Measurements from ENCODE around the gene DSCAM.

Gene DSCAM

GRCh38 chr21:40587736-40588346, 259.1 kb downstream of the DSCAM start:
- no peak overlapping the region for H3K4me3 ChIP-seq (ENCODE audit: low read depth, low read length)
- peaks cover 4% of the 10 kb centered on the region for H3K4me1 ChIP-seq (ENCODE audit: control insufficient read depth, insufficient read depth, low read length)
- no peak overlapping the region for H3K9ac ChIP-seq (ENCODE audit: low read depth, low read length)
- H3K27me3 ChIP-seq (ENCODE audit: control insufficient read depth, insufficient read depth, low read length): no peaks in the 10 kb centered on the region
- H3K9me3 ChIP-seq (ENCODE audit: control insufficient read depth, insufficient read depth, low read length): no peaks in the 10 kb centered on the region
- H3K36me3 ChIP-seq (ENCODE audit: control insufficient read depth, insufficient read depth, low read length): no peaks in the 10 kb centered on the region

DNA sequence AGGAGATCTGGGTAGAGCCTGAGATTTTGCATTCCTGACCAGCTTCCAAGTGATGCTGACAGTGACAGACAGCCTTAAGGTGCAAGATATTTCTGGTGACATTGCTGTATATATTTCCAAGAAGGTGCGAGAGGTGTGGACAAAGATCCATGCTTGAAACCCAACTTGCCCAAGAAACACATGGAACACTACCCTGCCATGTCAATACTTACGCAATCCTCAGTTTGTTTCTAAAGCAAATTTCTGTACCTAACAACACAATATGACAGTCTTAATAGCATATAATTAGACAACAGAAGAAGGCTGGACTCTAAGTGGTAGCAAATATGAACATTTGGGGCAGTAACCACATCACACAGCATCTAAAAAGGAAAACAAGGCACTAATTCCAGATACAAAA, 260.4 kb downstream of the DSCAM start:
- H3K36me3 ChIP-seq (ENCODE audit: control insufficient read depth, insufficient read depth, low read length): no peaks in the 10 kb centered on the region
- H3K9me3 ChIP-seq (ENCODE audit: control insufficient read depth, insufficient read depth, low read length): no peaks in the 10 kb centered on the region
- no peaks in the 10 kb centered on the region for H3K27me3 ChIP-seq (ENCODE audit: control insufficient read depth, insufficient read depth, low read length)
- no peak overlapping the region for H3K9ac ChIP-seq (ENCODE audit: low read depth, low read length)
- no peak overlapping the region for H3K4me3 ChIP-seq (ENCODE audit: low read depth, low read length)
- peaks cover 4% of the 10 kb centered on the region for H3K4me1 ChIP-seq (ENCODE audit: control insufficient read depth, insufficient read depth, low read length)

DNA sequence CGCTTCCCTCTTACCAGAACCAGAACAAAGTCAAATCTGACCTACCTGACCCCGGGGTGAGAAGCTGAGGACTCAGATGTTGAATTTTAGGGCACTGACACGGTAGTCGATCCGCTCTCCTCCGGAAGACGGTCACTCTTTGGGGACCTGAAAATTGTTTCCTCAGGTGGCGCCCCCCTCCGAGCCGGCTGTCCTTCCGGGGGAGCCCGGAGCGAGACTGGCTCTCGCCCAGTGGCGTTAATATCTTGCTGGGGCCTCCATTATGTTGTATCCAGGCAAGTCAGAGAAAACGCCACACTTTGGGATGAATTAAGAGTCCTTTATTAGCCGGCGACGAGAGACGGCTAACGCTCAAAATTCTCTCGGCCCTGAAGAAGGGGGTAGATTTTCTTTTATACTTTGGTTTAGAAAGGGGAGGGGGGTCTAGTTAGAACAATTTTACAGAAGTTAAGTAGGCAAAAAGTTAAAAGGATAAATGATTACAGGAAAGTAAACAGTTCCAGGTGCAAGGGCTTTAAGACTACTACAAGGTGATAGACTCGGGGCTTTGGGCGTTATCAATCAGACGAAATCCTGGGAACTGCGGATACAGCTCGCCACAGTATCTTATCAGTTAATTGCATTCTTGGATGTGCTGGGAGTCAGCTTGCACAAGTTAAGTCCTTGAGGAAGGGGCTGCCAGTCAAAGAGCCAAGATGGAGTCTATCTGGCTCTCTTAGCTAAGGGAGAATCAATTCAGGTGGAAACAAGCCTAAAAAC, 269.5 kb downstream of the DSCAM start:
- Histone ChIP-seq H3K4me3 (ENCODE audit: low read depth, low read length) (no peak overlapping the region), H3K9me3 (ENCODE audit: control insufficient read depth, insufficient read depth, low read length) (no peaks in the 10 kb centered on the region), H3K36me3 (ENCODE audit: control insufficient read depth, insufficient read depth, low read length) (no peaks in the 10 kb centered on the region), H3K4me1 (ENCODE audit: control insufficient read depth, insufficient read depth, low read length) (peaks cover 5% of the 10 kb centered on the region), H3K27me3 (ENCODE audit: control insufficient read depth, insufficient read depth, low read length) (no peaks in the 10 kb centered on the region), H3K9ac (ENCODE audit: low read depth, low read length) (no peak overlapping the region)

GRCh38 chr21:40575976-40576375, 271.0 kb downstream of the DSCAM start:
- Histone ChIP-seq H3K27me3 (ENCODE audit: control insufficient read depth, insufficient read depth, low read length) (no peaks in the 10 kb centered on the region), H3K36me3 (ENCODE audit: control insufficient read depth, insufficient read depth, low read length) (no peaks in the 10 kb centered on the region), H3K9ac (ENCODE audit: low read depth, low read length) (no peak overlapping the region), H3K9me3 (ENCODE audit: control insufficient read depth, insufficient read depth, low read length) (no peaks in the 10 kb centered on the region), H3K4me1 (ENCODE audit: control insufficient read depth, insufficient read depth, low read length) (peaks cover 5% of the 10 kb centered on the region), H3K4me3 (ENCODE audit: low read depth, low read length) (no peak overlapping the region)

DNA sequence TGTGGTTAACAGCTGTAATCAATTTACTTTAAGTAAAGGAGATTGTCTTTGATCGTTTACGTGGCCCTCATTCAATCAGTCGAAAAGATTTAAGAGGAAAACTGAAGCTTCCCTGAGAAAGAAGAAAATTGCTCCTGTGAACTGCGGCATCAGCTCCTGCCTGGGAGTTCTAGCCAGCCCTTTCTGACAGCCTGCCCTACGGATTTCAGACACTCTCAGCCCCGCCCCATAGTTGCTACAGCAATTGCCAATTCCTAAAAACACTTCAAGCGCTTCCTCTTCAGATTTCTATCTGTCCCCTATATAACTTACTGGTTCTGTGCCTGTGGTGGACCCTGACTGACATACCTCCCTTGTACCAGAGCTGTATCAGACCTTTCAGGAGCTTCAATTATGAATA, 277.6 kb downstream of the DSCAM start:
- Histone ChIP-seq H3K4me3 (ENCODE audit: low read depth, low read length) (no peak overlapping the region), H3K27me3 (ENCODE audit: control insufficient read depth, insufficient read depth, low read length) (no peaks in the 10 kb centered on the region), H3K9ac (ENCODE audit: low read depth, low read length) (no peak overlapping the region), H3K36me3 (ENCODE audit: control insufficient read depth, insufficient read depth, low read length) (no peaks in the 10 kb centered on the region), H3K9me3 (ENCODE audit: control insufficient read depth, insufficient read depth, low read length) (no peaks in the 10 kb centered on the region), H3K4me1 (ENCODE audit: control insufficient read depth, insufficient read depth, low read length) (no peaks in the 10 kb centered on the region)

DNA sequence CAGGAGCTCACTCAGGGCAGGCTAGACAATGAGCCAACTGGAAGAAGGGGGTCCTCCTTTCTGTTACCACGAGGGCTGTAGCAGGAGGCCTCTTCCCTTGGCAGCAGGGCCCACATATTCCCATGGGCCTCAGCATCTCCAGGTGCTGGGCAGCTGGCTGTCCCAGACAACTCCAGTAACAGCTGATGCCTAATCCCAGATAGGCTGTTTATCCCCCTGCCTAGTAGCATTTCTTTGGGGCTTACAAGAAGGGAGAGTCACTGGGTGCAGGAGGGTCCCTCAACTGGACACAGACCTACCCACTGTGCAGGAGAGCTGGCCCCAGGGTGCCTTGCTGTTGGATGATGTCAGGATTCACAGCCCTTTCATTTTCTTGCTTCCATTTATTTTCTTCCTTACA, 278.2 kb downstream of the DSCAM start:
- Histone ChIP-seq H3K9me3 (ENCODE audit: control insufficient read depth, insufficient read depth, low read length) (no peaks in the 10 kb centered on the region), H3K9ac (ENCODE audit: low read depth, low read length) (no peak overlapping the region), H3K27me3 (ENCODE audit: control insufficient read depth, insufficient read depth, low read length) (no peaks in the 10 kb centered on the region), H3K36me3 (ENCODE audit: control insufficient read depth, insufficient read depth, low read length) (no peaks in the 10 kb centered on the region), H3K4me1 (ENCODE audit: control insufficient read depth, insufficient read depth, low read length) (no peaks in the 10 kb centered on the region), H3K4me3 (ENCODE audit: low read depth, low read length) (no peak overlapping the region)

GRCh38 chr21:40567501-40567900, 279.5 kb downstream of the DSCAM start:
- H3K9me3 ChIP-seq (ENCODE audit: control insufficient read depth, insufficient read depth, low read length): no peaks in the 10 kb centered on the region
- H3K36me3 ChIP-seq (ENCODE audit: control insufficient read depth, insufficient read depth, low read length): no peaks in the 10 kb centered on the region

GRCh38 chr21:40566486-40566885, 280.5 kb downstream of the DSCAM start:
- no peaks in the 10 kb centered on the region for H3K4me1 ChIP-seq (ENCODE audit: control insufficient read depth, insufficient read depth, low read length)
- H3K9me3 ChIP-seq (ENCODE audit: control insufficient read depth, insufficient read depth, low read length): no peaks in the 10 kb centered on the region
- no peak overlapping the region for H3K9ac ChIP-seq (ENCODE audit: low read depth, low read length)
- no peaks in the 10 kb centered on the region for H3K36me3 ChIP-seq (ENCODE audit: control insufficient read depth, insufficient read depth, low read length)
- no peaks in the 10 kb centered on the region for H3K27me3 ChIP-seq (ENCODE audit: control insufficient read depth, insufficient read depth, low read length)
- no peak overlapping the region for H3K4me3 ChIP-seq (ENCODE audit: low read depth, low read length)

More at GRCh38 chr21:40567501-40567900, 279.5 kb downstream of the DSCAM start:
- Histone ChIP-seq H3K9ac (ENCODE audit: low read depth, low read length) (no peak overlapping the region), H3K4me1 (ENCODE audit: control insufficient read depth, insufficient read depth, low read length) (no peaks in the 10 kb centered on the region), H3K4me3 (ENCODE audit: low read depth, low read length) (no peak overlapping the region), H3K27me3 (ENCODE audit: control insufficient read depth, insufficient read depth, low read length) (no peaks in the 10 kb centered on the region)

DNA sequence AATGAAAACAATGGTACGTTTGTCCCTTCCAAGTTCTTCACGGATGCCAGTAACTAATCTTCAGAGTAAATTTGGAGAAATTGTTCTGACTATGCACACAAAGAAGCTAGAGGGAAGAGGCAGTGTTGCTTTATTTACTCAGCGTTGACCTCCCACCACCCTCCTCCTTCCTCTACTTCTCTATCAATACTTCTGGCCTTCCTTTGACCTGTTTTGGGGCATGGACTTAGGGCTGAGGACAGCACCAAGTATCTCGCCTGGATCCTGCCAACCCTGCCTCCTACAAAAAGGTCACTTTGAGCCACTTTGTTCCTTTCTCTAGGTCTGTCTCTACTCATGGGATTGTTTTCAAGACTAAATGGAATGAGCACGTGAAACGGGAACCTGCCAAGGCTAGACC, 282.6 kb downstream of the DSCAM start:
- no peak overlapping the region for H3K9ac ChIP-seq (ENCODE audit: low read depth, low read length)
- no peak overlapping the region for H3K4me3 ChIP-seq (ENCODE audit: low read depth, low read length)
- no peaks in the 10 kb centered on the region for H3K9me3 ChIP-seq (ENCODE audit: control insufficient read depth, insufficient read depth, low read length)
- H3K4me1 ChIP-seq (ENCODE audit: control insufficient read depth, insufficient read depth, low read length): no peaks in the 10 kb centered on the region
- H3K27me3 ChIP-seq (ENCODE audit: control insufficient read depth, insufficient read depth, low read length): no peaks in the 10 kb centered on the region
- H3K36me3 ChIP-seq (ENCODE audit: control insufficient read depth, insufficient read depth, low read length): no peaks in the 10 kb centered on the region

- no peak overlapping the region for H3K9ac ChIP-seq (ENCODE audit: low read depth, low read length)
- no peaks in the 10 kb centered on the region for H3K4me1 ChIP-seq (ENCODE audit: control insufficient read depth, insufficient read depth, low read length)
- no peaks in the 10 kb centered on the region for H3K27me3 ChIP-seq (ENCODE audit: control insufficient read depth, insufficient read depth, low read length)
Measured at GRCh38 chr21:40563900-40564299, 283.1 kb downstream of the DSCAM start.

GRCh38 chr21:40562242-40563002, 284.5 kb downstream of the DSCAM start:
- H3K9me3 ChIP-seq (ENCODE audit: control insufficient read depth, insufficient read depth, low read length): no peaks in the 10 kb centered on the region
- H3K4me3 ChIP-seq (ENCODE audit: low read depth, low read length): no peak overlapping the region
- H3K36me3 ChIP-seq (ENCODE audit: control insufficient read depth, insufficient read depth, low read length): no peaks in the 10 kb centered on the region
- no peaks in the 10 kb centered on the region for H3K27me3 ChIP-seq (ENCODE audit: control insufficient read depth, insufficient read depth, low read length)
- H3K9ac ChIP-seq (ENCODE audit: low read depth, low read length): no peak overlapping the region
- H3K4me1 ChIP-seq (ENCODE audit: control insufficient read depth, insufficient read depth, low read length): no peaks in the 10 kb centered on the region

More at GRCh38 chr21:40563900-40564299, 283.1 kb downstream of the DSCAM start:
- Histone ChIP-seq H3K4me3 (ENCODE audit: low read depth, low read length) (no peak overlapping the region), H3K36me3 (ENCODE audit: control insufficient read depth, insufficient read depth, low read length) (no peaks in the 10 kb centered on the region), H3K9me3 (ENCODE audit: control insufficient read depth, insufficient read depth, low read length) (no peaks in the 10 kb centered on the region)
